ENCODE results near the gene PBX3. TPM values are rescaled to one million over a fixed set of nuclear protein-coding genes. Genes with fewer than 3 reads are reported as not detected.

PBX3 gene
- total and polyA plus RNA-seq, 10 of the 15 experiments (the other 5 are each of a cell fraction or from before 2014, with no cell fraction given) = 6.7 to 146 (median 22.2) TPM

DNA sequence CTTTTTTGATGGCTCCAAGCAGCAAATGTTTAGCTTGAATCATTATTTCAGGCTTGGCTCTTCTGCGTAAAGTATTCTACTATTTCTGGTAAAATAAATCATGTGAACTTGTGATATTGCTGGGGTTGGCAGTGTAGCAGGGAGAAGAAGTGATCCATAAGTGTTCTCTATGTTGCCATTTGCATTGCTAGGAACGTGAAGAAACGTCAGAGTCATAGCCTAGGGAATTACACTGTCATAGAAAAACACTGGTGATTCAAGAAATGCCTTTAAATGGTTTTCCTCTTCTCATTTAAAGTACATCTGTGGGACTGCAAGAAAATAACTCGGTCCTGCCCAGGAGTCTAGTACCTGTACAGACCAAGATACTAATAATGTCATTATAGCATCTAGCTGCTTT, 162.3 kb downstream of the PBX3 start:
- Histone ChIP-seq H2AFZ (ENCODE audit: control insufficient read depth, low read depth, low read length) (no peak overlapping the region), H3K9ac (ENCODE audit: control insufficient read depth, insufficient read depth, low read length) (no peak overlapping the region), H3K4me2 (ENCODE audit: control insufficient read depth, insufficient read depth) (no peak overlapping the region), H3K4me3 (no peak overlapping the region), H3K4me1 (ENCODE audit: control insufficient read depth, insufficient read depth, low read length) (no peaks in the 10 kb centered on the region), H3K9me3 (replicated peaks; ENCODE audit: control insufficient read depth, insufficient read depth, low read length) (no peaks in the 10 kb centered on the region), H3K27ac (ENCODE audit: control insufficient read depth, insufficient read depth) (no peak overlapping the region), H3K79me2 (ENCODE audit: control insufficient read depth, insufficient read depth, low read length) (peaks cover 3% of the 10 kb centered on the region), H3K36me3 (ENCODE audit: control insufficient read depth in 2 of 2, insufficient read depth in 2 of 2, low read length in 1 of 2) (no peaks in the 10 kb centered on the region; a peak in 1 of 4 replicates), H4K20me1 (ENCODE audit: control insufficient read depth, insufficient read depth) (no peaks in the 10 kb centered on the region), H3K27me3 (replicated peaks in 1 of 2; ENCODE audit: control insufficient read depth in 2 of 2, insufficient read depth in 2 of 2, low read length in 1 of 2) (no peaks in the 10 kb centered on the region)
- TF ChIP-seq PAX8 (IDR thresholded peaks at IDR 0.05) (no peak), BACH1 (IDR thresholded peaks at IDR 0.05; ENCODE audit: borderline replicate concordance) (no peak), SIN3A (IDR thresholded peaks at IDR 0.05; ENCODE audit: low read depth, low read length) (no peak), POU2F2 (IDR thresholded peaks at IDR 0.05; ENCODE audit: borderline replicate concordance, low read depth, low read length) (no peak), SUPT20H (IDR thresholded peaks at IDR 0.05; ENCODE audit: borderline replicate concordance, control insufficient read depth, low read depth, low read length) (no peak), ATF7 (IDR thresholded peaks at IDR 0.05; ENCODE audit: low read depth) (no peak)
- ChIA-PET CTCF (interaction anchor here (1.4 kb wide), 1 partner anchor 53 kb away, joined by 4 read pairs; no protein-coding TSS in a partner anchor), SMC1A (ENCODE audit: uncharacterized antibody, unreplicated experiment) (interaction anchor here (0.9 to 1.3 kb wide), 2 partner anchors 23 to 121 kb away, joined by 3 to 4 read pairs; no protein-coding TSS in a partner anchor), POLR2A (interaction anchor here (1.0 kb wide), 1 partner anchor 164 kb away, joined by 3 read pairs; no protein-coding TSS in a partner anchor), RAD21 (ENCODE audit: unreplicated experiment) (no interaction called here)
- FAIRE-seq = no peak
- in situ Hi-C loops (cut with MboI) (no loop called here), intact Hi-C loops (cut with micrococcal nuclease; ENCODE audit: unreplicated experiment) (no loop called here)
- no TSS peak for BruUV-seq (replicated peaks)
- no peak for DNase-seq (ENCODE audit: low read depth, low spot score)
- ATAC-seq = no peak
- WGBS (ENCODE audit: insufficient coverage, insufficient replicate concordance, low lambda C conversion rate, missing lambda C conversion rate) = 82% methylated on average over 4 of the region's 4 CpGs

DNA sequence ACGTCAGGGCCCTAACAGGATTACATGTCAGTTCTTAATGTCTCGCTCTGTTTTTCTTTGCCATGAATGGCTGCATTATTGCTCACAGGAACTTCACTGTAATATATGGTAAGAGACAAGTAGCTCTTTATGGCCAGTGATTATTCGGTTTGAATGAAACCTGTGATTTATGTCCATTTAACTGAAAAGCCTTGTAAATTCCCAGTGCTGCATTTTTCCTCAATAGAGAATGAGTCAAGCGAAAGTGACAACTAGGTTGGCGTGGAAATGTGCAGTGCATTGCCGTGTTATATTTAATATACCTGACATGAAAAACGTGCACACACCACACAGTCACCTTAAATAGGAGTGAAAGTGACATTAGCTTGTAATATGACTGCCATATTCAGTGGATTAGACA, 163.1 kb downstream of the PBX3 start:
- Histone ChIP-seq H3K4me2 (ENCODE audit: control insufficient read depth, insufficient read depth) (no peak overlapping the region), H3K4me1 (ENCODE audit: control insufficient read depth, insufficient read depth, low read length) (no peaks in the 10 kb centered on the region), H4K20me1 (ENCODE audit: control insufficient read depth, insufficient read depth) (no peaks in the 10 kb centered on the region), H3K4me3 (no peak overlapping the region), H3K9ac (ENCODE audit: control insufficient read depth, insufficient read depth, low read length) (no peak overlapping the region), H3K9me3 (replicated peaks; ENCODE audit: control insufficient read depth, insufficient read depth, low read length) (no peaks in the 10 kb centered on the region), H3K27ac (ENCODE audit: control insufficient read depth, insufficient read depth) (no peak overlapping the region), H3K27me3 (replicated peaks in 1 of 2; ENCODE audit: control insufficient read depth in 2 of 2, insufficient read depth in 2 of 2, low read length in 1 of 2) (no peaks in the 10 kb centered on the region), H3K36me3 (ENCODE audit: control insufficient read depth in 2 of 2, insufficient read depth in 2 of 2, low read length in 1 of 2) (no peaks in the 10 kb centered on the region; a peak in 1 of 4 replicates), H3K79me2 (ENCODE audit: control insufficient read depth, insufficient read depth, low read length) (peaks cover under 1% of the 10 kb centered on the region), H2AFZ (ENCODE audit: control insufficient read depth, low read depth, low read length) (no peak overlapping the region)
- 98% methylated on average over 7 of the region's 7 CpGs for WGBS (ENCODE audit: insufficient coverage, insufficient replicate concordance, low lambda C conversion rate, missing lambda C conversion rate)
- TF ChIP-seq ASH2L (IDR thresholded peaks at IDR 0.05; ENCODE audit: borderline replicate concordance, low read depth) (no peak), ZNF217 (IDR thresholded peaks at IDR 0.05) (no peak), TBL1XR1 (IDR thresholded peaks at IDR 0.05; ENCODE audit: low read depth, low read length) (no peak)
- ATAC-seq (no peak), FAIRE-seq (no peak), DNase-seq (ENCODE audit: low read depth, low spot score) (no peak)
- SMC1A ChIA-PET (ENCODE audit: uncharacterized antibody, unreplicated experiment) = interaction anchor here (0.6 to 2.1 kb wide), 7 partner anchors 10 to 122 kb away, joined by 3 to 5 read pairs (median 3); no protein-coding TSS in a partner anchor
- POLR2A ChIA-PET = no interaction called here
- intact Hi-C loops (cut with micrococcal nuclease; ENCODE audit: unreplicated experiment) = no loop called here
- in situ Hi-C loops (cut with MboI) = no loop called here
- RAD21 ChIA-PET (ENCODE audit: unreplicated experiment) = no interaction called here
- no TSS peak for BruUV-seq (replicated peaks)
- CTCF ChIA-PET = interaction anchor here (1.7 kb wide), 1 partner anchor 10 kb away, joined by 9 read pairs; no protein-coding TSS in a partner anchor
